Epithelial cell of esophagus (primary cell): Measurements from ENCODE around the gene CCL7.

Experiments
- DNase-seq: peaks from one replicate; pipeline ENCODE4 v3.0.0; 2010; ENCODE audit warnings: low read depth
- H3K4me3 ChIP-seq: 2 replicates; pipeline ENCODE4 v1.5.1; 2011; ENCODE audit warnings: mild to moderate bottlenecking, low read length, control low read depth
- TF ChIP-seq, protein P1 (sequence below): IDR thresholded peaks from 2 replicates; pipeline ENCODE4 v1.5.1; 2011; ENCODE audit warnings: low read depth, mild to moderate bottlenecking, low read length, control low read depth, inconsistent platforms; ENCODE audit not compliant: insufficient read depth; ENCODE audit errors: missing control alignments

Gene CCL7

DNA sequence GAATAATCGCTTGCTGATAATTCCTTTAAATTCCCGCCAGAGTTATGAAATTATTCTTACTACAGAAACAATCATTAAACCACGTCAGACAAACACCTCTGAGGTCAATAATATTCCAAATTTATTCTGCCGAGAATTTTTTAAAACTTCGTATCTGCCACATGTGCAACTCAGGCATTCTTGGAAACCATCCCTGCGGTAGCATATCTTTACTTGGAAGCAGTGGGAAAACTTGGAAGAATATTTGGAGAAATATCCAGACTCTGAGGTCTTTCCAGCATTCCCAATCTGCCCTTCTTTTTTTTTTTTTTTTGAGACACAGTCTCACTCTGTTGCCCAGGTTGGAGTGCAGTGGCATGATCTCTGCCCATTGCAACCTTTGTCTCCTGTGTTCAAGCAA is 13.6 kb downstream of the CCL7 start:
- DNase-seq, result no peak
- TF ChIP-seq, protein P1, sequence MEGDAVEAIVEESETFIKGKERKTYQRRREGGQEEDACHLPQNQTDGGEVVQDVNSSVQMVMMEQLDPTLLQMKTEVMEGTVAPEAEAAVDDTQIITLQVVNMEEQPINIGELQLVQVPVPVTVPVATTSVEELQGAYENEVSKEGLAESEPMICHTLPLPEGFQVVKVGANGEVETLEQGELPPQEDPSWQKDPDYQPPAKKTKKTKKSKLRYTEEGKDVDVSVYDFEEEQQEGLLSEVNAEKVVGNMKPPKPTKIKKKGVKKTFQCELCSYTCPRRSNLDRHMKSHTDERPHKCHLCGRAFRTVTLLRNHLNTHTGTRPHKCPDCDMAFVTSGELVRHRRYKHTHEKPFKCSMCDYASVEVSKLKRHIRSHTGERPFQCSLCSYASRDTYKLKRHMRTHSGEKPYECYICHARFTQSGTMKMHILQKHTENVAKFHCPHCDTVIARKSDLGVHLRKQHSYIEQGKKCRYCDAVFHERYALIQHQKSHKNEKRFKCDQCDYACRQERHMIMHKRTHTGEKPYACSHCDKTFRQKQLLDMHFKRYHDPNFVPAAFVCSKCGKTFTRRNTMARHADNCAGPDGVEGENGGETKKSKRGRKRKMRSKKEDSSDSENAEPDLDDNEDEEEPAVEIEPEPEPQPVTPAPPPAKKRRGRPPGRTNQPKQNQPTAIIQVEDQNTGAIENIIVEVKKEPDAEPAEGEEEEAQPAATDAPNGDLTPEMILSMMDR, result no peak
- H3K4me3 ChIP-seq, result no peak overlapping the region

DNA sequence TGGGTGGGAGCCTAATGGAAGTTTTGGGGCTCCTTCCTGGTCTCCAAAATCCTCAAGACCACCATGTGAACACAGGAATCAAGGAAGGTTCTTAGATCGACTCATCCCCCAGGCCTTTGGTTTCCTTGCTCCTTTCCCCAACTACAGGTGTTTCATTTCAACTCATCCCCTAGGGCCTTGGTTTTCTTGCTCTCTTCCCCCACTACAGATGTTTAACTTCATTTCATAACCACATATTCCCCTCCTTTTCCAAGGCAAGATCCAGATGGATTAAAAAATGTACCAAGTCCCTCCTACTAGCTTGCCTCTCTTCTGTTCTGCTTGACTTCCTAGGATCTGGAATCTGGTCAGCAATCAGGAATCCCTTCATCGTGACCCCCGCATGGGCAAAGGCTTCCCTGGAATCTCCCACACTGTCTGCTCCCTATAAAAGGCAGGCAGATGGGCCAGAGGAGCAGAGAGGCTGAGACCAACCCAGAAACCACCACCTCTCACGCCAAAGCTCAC is 15.3 kb downstream of the CCL7 start, which contains the start of gene CCL11:
Gene CCL11, plus strand, starts transcription at position 457 of the 507 bp plus-strand sequence. CDS start 67 bp downstream, outside the sequence.
- H3K4me3 ChIP-seq, result no peak within 1 kb of the TSS
- DNase-seq, result no peak
- TF ChIP-seq, protein P1, result no peak

DNA sequence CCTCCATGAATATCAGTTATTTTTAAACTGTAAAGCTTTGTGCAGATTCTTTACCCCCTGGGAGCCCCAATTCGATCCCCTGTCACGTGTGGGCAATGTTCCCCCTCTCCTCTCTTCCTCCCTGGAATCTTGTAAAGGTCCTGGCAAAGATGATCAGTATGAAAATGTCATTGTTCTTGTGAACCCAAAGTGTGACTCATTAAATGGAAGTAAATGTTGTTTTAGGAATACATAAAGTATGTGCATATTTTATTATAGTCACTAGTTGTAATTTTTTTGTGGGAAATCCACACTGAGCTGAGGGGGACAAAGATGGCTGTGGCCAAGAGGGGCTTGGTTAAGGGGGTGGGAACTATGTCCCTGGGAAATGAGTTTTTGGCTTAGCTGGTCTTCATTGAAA is 17.9 kb downstream of the CCL7 start:
- H3K4me3 ChIP-seq, result no peak overlapping the region
- TF ChIP-seq, protein P1, result no peak
- DNase-seq, result no peak

DNA sequence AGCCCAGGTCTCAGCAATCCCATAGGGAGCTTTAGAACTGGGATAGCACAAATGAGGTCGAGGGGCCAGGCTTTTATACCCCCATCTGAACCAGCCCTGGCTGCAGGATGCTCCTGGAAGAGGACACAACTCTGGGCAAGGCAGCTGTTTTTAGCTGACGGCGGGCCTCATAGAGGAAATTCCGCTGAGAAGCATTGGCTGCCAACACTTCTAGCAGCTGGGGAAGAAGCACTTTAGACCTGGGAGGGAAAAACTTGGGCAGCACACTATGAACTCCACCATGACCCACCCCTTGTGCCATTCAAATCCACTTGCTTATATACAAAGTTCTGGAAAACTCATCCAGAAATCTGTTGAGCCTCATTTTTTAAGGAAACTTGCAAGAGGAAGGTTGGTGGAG is 20.6 kb downstream of the CCL7 start:
- DNase-seq, result no peak
- H3K4me3 ChIP-seq, result no peak overlapping the region
- TF ChIP-seq, protein P1, result no peak

DNA sequence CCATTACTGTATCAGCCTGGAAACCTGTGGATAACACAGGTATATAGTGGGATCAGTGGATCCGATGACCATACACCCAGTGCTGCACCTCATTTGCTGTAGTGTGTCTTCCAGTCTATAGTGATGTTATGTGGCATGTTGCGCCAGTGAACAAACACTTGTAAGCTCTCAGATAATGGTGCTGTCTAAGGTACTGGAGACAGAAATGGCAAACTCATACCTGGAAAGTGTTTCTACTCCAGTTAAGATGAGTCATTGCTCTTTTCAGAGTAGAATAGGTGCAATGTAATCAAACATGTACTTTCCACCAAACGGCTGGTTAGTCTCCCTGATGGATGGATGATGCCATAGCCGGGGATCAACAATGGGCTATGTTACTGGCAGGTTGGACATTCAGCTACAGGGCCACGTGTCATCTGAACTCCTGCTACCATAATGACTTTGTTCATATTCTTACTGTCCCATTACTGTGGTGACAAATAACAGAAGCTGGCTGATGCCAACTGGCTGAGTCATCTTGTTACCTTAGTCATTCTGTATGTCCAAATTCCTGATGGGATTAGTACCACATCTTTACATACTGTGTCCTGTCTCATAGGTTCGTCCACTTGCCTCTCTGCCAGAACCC is 21.8 kb downstream of the CCL7 start:
- H3K4me3 ChIP-seq, result no peak overlapping the region
- TF ChIP-seq, protein P1, result no peak
- peak; percentile 35 for DNase-seq

DNA sequence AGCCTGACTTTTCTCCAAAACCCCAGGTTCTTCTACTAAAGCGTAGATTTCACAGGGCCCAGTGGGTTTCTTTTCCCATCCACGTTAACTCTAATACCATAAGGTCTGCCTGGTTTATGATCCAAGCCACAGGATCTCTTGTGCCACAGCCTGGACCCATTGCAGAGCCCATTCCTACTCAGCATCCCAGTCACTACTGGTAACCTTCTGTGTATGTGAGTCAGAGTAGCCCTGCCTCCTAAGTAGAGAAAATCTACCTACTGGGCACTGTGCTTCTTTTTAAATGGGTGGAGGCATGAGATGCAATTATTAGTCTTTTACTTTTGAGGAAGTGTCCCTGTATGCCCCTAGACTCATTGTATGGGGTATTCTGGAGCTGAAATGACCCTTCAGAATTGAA is 29.0 kb downstream of the CCL7 start:
- H3K4me3 ChIP-seq, result no peak overlapping the region
- TF ChIP-seq, protein P1, result no peak

More for the DNA sequence above, 29.0 kb downstream of the CCL7 start:
- peak; percentile 11 for DNase-seq
